ENCODE measurements around the gene FAM117B. TPM values are rescaled to one million over a fixed set of nuclear protein-coding genes. Genes with fewer than 3 reads are reported as not detected.

FAM117B gene
- total RNA-seq, 1 donor from 2014 or later = 7.1 TPM

- no peak for TF ChIP-seq CTCF (conservative IDR thresholded peaks at IDR 0.05; ENCODE audit: low read depth, low read length)
- H3K4me3 ChIP-seq (ENCODE audit: low read depth, low read length) = no peak overlapping the region
- DNase-seq (ENCODE audit: low read depth) = no peak
Measured at GRCh38 chr2:202760848-202761247, 126.1 kb downstream of the FAM117B start.

- no peak for TF ChIP-seq CTCF (conservative IDR thresholded peaks at IDR 0.05; ENCODE audit: low read depth, low read length)
- DNase-seq (ENCODE audit: low read depth) = no peak
- no peak overlapping the region for H3K4me3 ChIP-seq (ENCODE audit: low read depth, low read length)
Measured at GRCh38 chr2:202762556-202762955, 127.8 kb downstream of the FAM117B start.

- no peak for TF ChIP-seq CTCF (conservative IDR thresholded peaks at IDR 0.05; ENCODE audit: low read depth, low read length)
- DNase-seq (ENCODE audit: low read depth) = no peak
- H3K4me3 ChIP-seq (ENCODE audit: low read depth, low read length) = no peak overlapping the region
Measured at GRCh38 chr2:202763916-202764315, 129.1 kb downstream of the FAM117B start.

GRCh38 chr2:202764991-202765390, 130.2 kb downstream of the FAM117B start:
- TF ChIP-seq CTCF (conservative IDR thresholded peaks at IDR 0.05; ENCODE audit: low read depth, low read length) = no peak

GRCh38 chr2:202765436-202765835, 130.7 kb downstream of the FAM117B start:
- TF ChIP-seq CTCF (conservative IDR thresholded peaks at IDR 0.05; ENCODE audit: low read depth, low read length) = no peak
- no peak overlapping the region for H3K4me3 ChIP-seq (ENCODE audit: low read depth, low read length)
- DNase-seq (ENCODE audit: low read depth) = no peak

More at GRCh38 chr2:202764991-202765390, 130.2 kb downstream of the FAM117B start:
- no peak overlapping the region for H3K4me3 ChIP-seq (ENCODE audit: low read depth, low read length)
- no peak for DNase-seq (ENCODE audit: low read depth)

GRCh38 chr2:202768273-202768672, 133.5 kb downstream of the FAM117B start:
- DNase-seq (ENCODE audit: low read depth) = no peak
- TF ChIP-seq CTCF (conservative IDR thresholded peaks at IDR 0.05; ENCODE audit: low read depth, low read length) = no peak
- no peak overlapping the region for H3K4me3 ChIP-seq (ENCODE audit: low read depth, low read length)

GRCh38 chr2:202769201-202769600, 134.4 kb downstream of the FAM117B start:
- no peak for DNase-seq (ENCODE audit: low read depth)

More at GRCh38 chr2:202769201-202769600, 134.4 kb downstream of the FAM117B start:
- no peak for TF ChIP-seq CTCF (conservative IDR thresholded peaks at IDR 0.05; ENCODE audit: low read depth, low read length)
- no peak overlapping the region for H3K4me3 ChIP-seq (ENCODE audit: low read depth, low read length)
